Activated CD8-positive, alpha-beta memory T cell treated with anti-CD3 and anti-CD28 coated beads for 36 hours (primary cell): Measurements from ENCODE around the gene SPACA6. TPM values are rescaled to one million over a fixed set of nuclear protein-coding genes. Genes with fewer than 3 reads are reported as not detected.

ENCODE experiments used
- CTCF ChIA-PET: fragments of 350-600 bp; sonication (Branson Sonifier 250); formaldehyde crosslinking; loops from one replicate; lab custom pipeline; 2021; ENCODE audit warnings: antibody characterized with exemption; lab: Charles Lee
- POLR2A ChIA-PET: fragments of 350-600 bp; sonication (Branson Sonifier 250); formaldehyde crosslinking; loops from one replicate; lab custom pipeline; 2021; ENCODE audit warnings: antibody characterized with exemption; lab: Charles Lee
- total RNA-seq, 2 experiments: library from RNA; stranded (reverse); gene quantifications; one replicate each; pipeline ENCODE4 v1.2.3, GENCODE V29; 2021

SPACA6 gene
- total RNA-seq, 2 experiments from 2014 or later, result 3.3 to 4.4 TPM

GRCh38 chr19:51702103-51702824 lies 9.1 kb downstream of the SPACA6 start:
- ChIA-PET CTCF (interaction anchor here (1.0 to 1.3 kb wide), 2 partner anchors 44 to 282 kb away, joined by 3 read pairs; no protein-coding TSS in a partner anchor), POLR2A (no interaction called here)

- ChIA-PET POLR2A (interaction anchor here (0.7 kb wide), 1 partner anchor 1493 kb away, joined by 3 read pairs; no protein-coding TSS in a partner anchor), CTCF (interaction anchor here (0.7 to 1.6 kb wide), 5 partner anchors 14 to 1873 kb away, joined by 3 to 4 read pairs (median 3); no protein-coding TSS in a partner anchor)
These were observed 9.9 kb downstream of the SPACA6 start for GRCh38 chr19:51702825-51703574.

- ChIA-PET CTCF (interaction anchor here (0.7 to 1.6 kb wide), 8 partner anchors 15 to 1872 kb away, joined by 3 to 5 read pairs (median 3); no protein-coding TSS in a partner anchor), POLR2A (interaction anchor here (0.7 to 1.2 kb wide), 3 partner anchors 13 to 1492 kb away, joined by 3 to 4 read pairs (median 3); no protein-coding TSS in a partner anchor)
These were observed 10.7 kb downstream of the SPACA6 start for GRCh38 chr19:51703575-51704515.

- POLR2A ChIA-PET, result interaction anchor here (1.2 kb wide), 1 partner anchor 21 kb away, joined by 3 read pairs; no protein-coding TSS in a partner anchor
- CTCF ChIA-PET, result interaction anchor here (0.9 to 1.6 kb wide), 4 partner anchors 15 to 43 kb away, joined by 3 to 5 read pairs (median 4); no protein-coding TSS in a partner anchor
These were observed 11.5 kb downstream of the SPACA6 start for GRCh38 chr19:51704626-51705025.

GRCh38 chr19:51706296-51706695 lies 13.2 kb downstream of the SPACA6 start:
- ChIA-PET POLR2A (no interaction called here), CTCF (interaction anchor here (0.7 kb wide), 1 partner anchor 119 kb away, joined by 4 read pairs; no protein-coding TSS in a partner anchor)

DNA sequence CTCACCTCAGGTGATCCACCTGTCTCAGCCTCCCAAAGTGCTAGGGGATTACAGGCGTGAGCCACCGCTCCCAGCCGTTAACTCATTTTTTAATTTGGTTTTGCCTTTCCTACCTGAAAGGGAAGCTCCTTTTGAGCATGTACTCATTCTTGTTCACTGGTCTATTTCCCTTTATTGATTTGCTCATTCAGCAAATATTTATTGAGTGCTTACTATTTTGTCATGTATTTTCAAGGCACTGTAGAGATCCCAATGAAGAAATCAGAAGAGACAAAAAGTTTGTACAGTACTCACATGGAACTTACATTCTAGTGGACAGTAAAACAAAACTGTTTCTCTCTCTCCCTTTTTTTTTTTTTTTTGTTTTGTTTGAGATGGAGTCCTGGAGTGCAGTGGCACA lies 13.8 kb downstream of the SPACA6 start:
- POLR2A ChIA-PET, result no interaction called here

GRCh38 chr19:51708811-51709210 lies 15.7 kb downstream of the SPACA6 start:
- CTCF ChIA-PET, result no interaction called here
- POLR2A ChIA-PET, result interaction anchor here (0.6 kb wide), 1 partner anchor 14 kb away, joined by 6 read pairs; no protein-coding TSS in a partner anchor

More for the DNA sequence above, 13.8 kb downstream of the SPACA6 start:
- CTCF ChIA-PET, result interaction anchor here (0.7 kb wide), 1 partner anchor 120 kb away, joined by 4 read pairs; no protein-coding TSS in a partner anchor

DNA sequence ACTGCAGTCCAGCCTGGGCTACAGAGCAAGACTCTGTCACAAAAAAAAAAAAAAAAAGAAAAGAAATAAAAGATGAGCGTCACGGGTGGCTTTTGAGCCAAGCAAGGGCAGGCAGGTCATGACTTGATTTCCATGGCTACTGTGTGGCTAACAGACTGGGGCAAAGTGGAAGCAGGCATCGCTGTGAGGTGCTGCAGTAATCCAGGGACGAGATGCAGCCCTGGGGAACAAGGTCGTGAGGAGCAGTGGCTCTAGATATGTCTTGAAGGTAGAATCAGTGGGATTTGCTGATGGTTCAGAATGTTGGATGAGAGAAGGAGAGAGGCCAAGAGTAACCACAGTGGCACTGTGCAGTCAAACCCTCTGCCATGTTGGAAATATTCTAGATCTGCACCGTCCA lies 16.4 kb downstream of the SPACA6 start:
- ChIA-PET CTCF (no interaction called here), POLR2A (no interaction called here)

- POLR2A ChIA-PET, result no interaction called here
These were observed 17.0 kb downstream of the SPACA6 start for GRCh38 chr19:51710163-51710562.

GRCh38 chr19:51711702-51712101 lies 18.6 kb downstream of the SPACA6 start:
- POLR2A ChIA-PET, result no interaction called here
- CTCF ChIA-PET, result interaction anchor here (0.6 kb wide), 1 partner anchor 183 kb away, joined by 3 read pairs; no protein-coding TSS in a partner anchor

More at GRCh38 chr19:51710163-51710562, 17.0 kb downstream of the SPACA6 start:
- CTCF ChIA-PET, result no interaction called here

DNA sequence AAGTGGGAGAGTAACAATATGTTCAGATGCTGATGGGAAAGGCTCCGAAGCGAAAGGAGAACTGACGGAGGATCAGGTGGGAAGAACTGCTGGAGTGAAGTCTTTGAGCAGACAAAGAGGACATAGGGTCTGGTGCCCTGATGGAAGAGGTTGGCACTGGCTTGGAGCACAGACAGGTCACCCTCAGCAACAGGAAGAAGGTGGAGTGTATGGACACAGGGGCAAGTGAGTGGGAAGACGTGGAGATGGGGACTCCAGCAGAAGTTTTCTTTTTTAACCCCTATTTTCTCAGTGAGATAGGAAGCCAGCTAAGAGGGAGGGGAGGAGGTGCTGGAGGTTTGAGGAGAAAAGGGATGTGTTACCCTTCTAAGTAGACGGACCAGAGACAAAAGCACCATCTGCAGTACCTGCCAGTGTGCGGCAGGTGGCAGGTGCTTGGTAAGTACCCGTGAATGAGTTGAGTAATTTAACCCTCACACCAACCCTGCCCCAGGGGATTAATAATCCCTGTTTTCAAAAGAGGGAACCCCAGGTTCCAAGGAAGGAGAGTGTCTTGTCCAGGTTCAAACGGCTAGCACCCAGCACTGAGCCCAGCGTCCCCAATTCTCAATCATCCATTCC lies 19.4 kb downstream of the SPACA6 start:
- CTCF ChIA-PET, result no interaction called here

GRCh38 chr19:51713319-51714285 lies 20.5 kb downstream of the SPACA6 start:
- ChIA-PET CTCF (no interaction called here), POLR2A (no interaction called here)

More for the DNA sequence above, 19.4 kb downstream of the SPACA6 start:
- POLR2A ChIA-PET, result no interaction called here

- ChIA-PET CTCF (no interaction called here), POLR2A (interaction anchor here (0.7 kb wide), 1 partner anchor 610 kb away, joined by 6 read pairs; no protein-coding TSS in a partner anchor)
These were observed 21.7 kb downstream of the SPACA6 start for GRCh38 chr19:51714848-51715247.

DNA sequence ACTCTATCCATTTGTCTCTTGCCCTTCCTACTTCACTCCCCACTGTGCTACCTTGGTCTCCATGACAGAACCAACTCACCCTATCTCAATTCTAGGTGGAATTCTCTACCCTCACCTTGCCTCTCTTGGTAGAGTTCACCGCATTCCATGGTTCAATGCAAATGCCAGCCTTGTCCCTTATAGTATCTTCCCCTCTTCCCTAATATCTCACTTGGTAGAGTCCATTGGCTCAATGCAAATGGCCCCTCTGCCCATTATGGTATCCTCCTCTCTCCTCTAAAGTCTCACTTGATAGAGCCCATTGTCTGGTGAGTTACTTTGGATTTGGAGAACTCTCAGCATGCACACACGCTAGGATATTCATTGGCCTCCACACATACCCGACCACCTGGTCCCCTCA lies 22.7 kb downstream of the SPACA6 start:
- POLR2A ChIA-PET, result no interaction called here
- CTCF ChIA-PET, result no interaction called here

- CTCF ChIA-PET, result no interaction called here
- POLR2A ChIA-PET, result no interaction called here
These were observed 23.8 kb downstream of the SPACA6 start for GRCh38 chr19:51716925-51717324.

GRCh38 chr19:51719251-51719988 lies 26.3 kb downstream of the SPACA6 start:
- POLR2A ChIA-PET, result no interaction called here
- CTCF ChIA-PET, result no interaction called here
